Heart left ventricle (tissue), 13 donors: ENCODE data around the gene CDH5.

ENCODE experiments used
- POLR2A ChIP-seq, 2 donors: fragments of 450-650 bp; IDR thresholded peaks; one replicate each; pipeline ENCODE4 v1.6.1; 2017; ENCODE audit warnings: antibody characterized with exemption in 2 of 2, mild to moderate bottlenecking in 2 of 2, moderate library complexity in 2 of 2
- TF ChIP-seq, protein P1 (sequence below), 12 donors: fragments of 200-600 bp; sonication (generic) in 4 of 12; IDR thresholded peaks; one replicate each; pipeline versions ENCODE4 v1.5.0 to v1.8.0; 2018 to 2022; ENCODE audit warnings: antibody characterized with exemption in 12 of 12, mild to moderate bottlenecking in 5 of 12
- donor health status: ischemic (EF 13 %, LVEDD 7.1; RV severe dilation, severe dysfunction).
- donor health status: DM: no; HTN: yes; CAD: no.
- donor health status: DM: no; HTN: no; CAD: no.
- donor health status: ischemic (EF 25% LVEDD 6.9; RV normal size, moderate dysfunction).
- donor health status: ischemic (EF 25% LVEDD 5.7; RV mildly dilated, moderate dysfunction).
- donor health status: ischemic (EF 35%, LVEDD 5.7; RV mildly dilated, moderate dysfunction).
- donor health status: nonischemic (EF 11% LVEDD 7.7; RV severe dilation, severe dysfunction).
- donor health status: DM: yes; HTN: yes; CAD: no.
- donor health status: PGD.
- donor health status: ischemic (EF 29% LVEDD 5.4; RV normal size, mild dysfunction).
- donor health status: nonischemic (EF 23%, LVEDD 6.1; RV moderate dilation, normal function).

DNA sequence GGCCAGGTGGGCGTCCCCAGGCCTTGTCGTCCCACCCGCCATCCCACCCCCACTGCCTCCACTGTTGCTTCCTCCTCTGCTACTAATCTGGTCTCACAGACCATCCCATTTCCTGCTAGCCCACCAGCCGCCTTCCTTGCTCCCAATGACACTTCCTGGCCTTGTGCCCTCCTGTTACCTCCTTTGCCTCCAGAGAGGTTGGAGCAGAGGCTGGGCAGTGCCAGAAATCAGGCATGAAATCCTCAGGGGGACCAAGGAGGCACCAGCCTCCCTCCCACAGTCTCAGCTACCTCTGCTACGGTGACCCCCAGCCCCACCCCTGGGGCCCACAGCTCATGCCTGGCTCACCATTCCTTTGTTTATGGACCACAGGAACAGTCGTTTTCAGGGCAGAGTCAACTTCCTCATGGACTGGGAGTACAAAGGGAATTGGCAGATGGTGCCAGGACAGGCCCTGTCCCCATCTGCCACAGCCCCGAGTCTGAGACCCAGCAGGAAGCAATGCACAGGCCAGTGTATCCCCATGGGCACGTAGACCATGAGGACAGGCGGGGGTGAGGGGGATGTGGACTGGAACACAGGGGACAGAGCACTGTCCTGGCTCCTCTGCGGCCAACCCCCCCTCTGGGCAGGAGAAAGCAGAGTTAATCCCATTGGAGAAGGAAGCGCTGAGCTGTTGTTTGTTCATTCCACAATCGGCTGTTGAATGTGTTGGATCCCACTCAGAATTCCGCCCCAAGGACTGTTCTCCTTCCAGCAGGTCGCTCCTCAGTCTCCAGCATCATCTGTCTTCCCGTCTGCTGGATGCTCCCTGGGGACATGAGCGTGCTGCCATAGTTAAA, 2.2 kb upstream of the CDH5 start:
- TF ChIP-seq, protein P1, sequence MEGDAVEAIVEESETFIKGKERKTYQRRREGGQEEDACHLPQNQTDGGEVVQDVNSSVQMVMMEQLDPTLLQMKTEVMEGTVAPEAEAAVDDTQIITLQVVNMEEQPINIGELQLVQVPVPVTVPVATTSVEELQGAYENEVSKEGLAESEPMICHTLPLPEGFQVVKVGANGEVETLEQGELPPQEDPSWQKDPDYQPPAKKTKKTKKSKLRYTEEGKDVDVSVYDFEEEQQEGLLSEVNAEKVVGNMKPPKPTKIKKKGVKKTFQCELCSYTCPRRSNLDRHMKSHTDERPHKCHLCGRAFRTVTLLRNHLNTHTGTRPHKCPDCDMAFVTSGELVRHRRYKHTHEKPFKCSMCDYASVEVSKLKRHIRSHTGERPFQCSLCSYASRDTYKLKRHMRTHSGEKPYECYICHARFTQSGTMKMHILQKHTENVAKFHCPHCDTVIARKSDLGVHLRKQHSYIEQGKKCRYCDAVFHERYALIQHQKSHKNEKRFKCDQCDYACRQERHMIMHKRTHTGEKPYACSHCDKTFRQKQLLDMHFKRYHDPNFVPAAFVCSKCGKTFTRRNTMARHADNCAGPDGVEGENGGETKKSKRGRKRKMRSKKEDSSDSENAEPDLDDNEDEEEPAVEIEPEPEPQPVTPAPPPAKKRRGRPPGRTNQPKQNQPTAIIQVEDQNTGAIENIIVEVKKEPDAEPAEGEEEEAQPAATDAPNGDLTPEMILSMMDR (IDR thresholded peaks at IDR 0.05): no peak
- TF ChIP-seq POLR2A (IDR thresholded peaks at IDR 0.05): no peak
